IMR-90 (cell line): ENCODE results near the gene SYT17. TPM values are rescaled to one million over a fixed set of nuclear protein-coding genes. Genes with fewer than 3 reads are reported as not detected.

ENCODE experiments used
- ATAC-seq: fragments of 200-7000 bp; cut with Tn5 transposase; 2 replicates; pipeline ENCODE4 v1.9.1; 2020; ENCODE audit warnings: low read depth, mild to moderate bottlenecking, moderate library complexity
- BruUV-seq: library from RNA; stranded (reverse); fragments of 400-500 nt; replicated peaks from 2 replicates; lab custom pipeline; 2021; lab: Mats Ljungman, UMichigan
- CTCF ChIA-PET: fragments of 300-600 bp; formaldehyde crosslinking; extraction: SDS; loops from one replicate; lab custom pipeline; 2021; ENCODE audit warnings: antibody characterized with exemption; lab: Yijun Ruan, JAX
- POLR2A ChIA-PET: fragments of 300-600 bp; sonication (Branson Sonifier 250); formaldehyde crosslinking; loops from one replicate; lab custom pipeline; 2022; ENCODE audit warnings: antibody characterized with exemption; ENCODE audit not compliant: unreplicated experiment; lab: Charles Lee
- DNase-seq: peaks from one replicate; pipeline ENCODE4 v3.0.0; 2013
- H2AFZ ChIP-seq: replicated peaks from 2 replicates; pipeline ENCODE3; 2013; ENCODE audit warnings: low read length, mild to moderate bottlenecking; ENCODE audit not compliant: poor library complexity
- H2AK5ac ChIP-seq: 2 replicates; pipeline ENCODE4 v1.6.1; 2013; ENCODE audit warnings: low read depth, low read length, inconsistent platforms
- H2AK9ac ChIP-seq: replicated peaks from 2 replicates; pipeline ENCODE3; 2013; ENCODE audit warnings: mild to moderate bottlenecking, low read depth, low read length, moderate library complexity; ENCODE audit not compliant: poor library complexity
- H2BK120ac ChIP-seq: 2 replicates; pipeline ENCODE4 v1.6.1; 2013; ENCODE audit warnings: low read depth, low read length, inconsistent platforms
- H2BK15ac ChIP-seq: 3 replicates; pipeline ENCODE4 v1.6.1; 2013; ENCODE audit warnings: low read depth, low read length, inconsistent platforms
- H2BK20ac ChIP-seq: 2 replicates; pipeline ENCODE4 v1.6.1; 2013; ENCODE audit warnings: low read depth, mild to moderate bottlenecking, inconsistent platforms, low read length, moderate library complexity
- H2BK5ac ChIP-seq: 2 replicates; pipeline ENCODE4 v1.6.1; 2013; ENCODE audit warnings: mild to moderate bottlenecking, low read depth, low read length, inconsistent platforms; ENCODE audit not compliant: poor library complexity, severe bottlenecking
- H3K14ac ChIP-seq: replicated peaks from 2 replicates; pipeline ENCODE4 v1.6.1; 2013; ENCODE audit warnings: low read depth, low read length, inconsistent platforms
- H3K18ac ChIP-seq: 2 replicates; pipeline ENCODE4 v1.6.1; 2013; ENCODE audit warnings: low read depth, low read length, control low read depth
- H3K23ac ChIP-seq: 2 replicates; pipeline ENCODE4 v1.6.1; 2013; ENCODE audit warnings: low read depth, low read length, inconsistent platforms
- H3K27ac ChIP-seq: 2 replicates; pipeline ENCODE4 v1.5.1; 2013; ENCODE audit warnings: mild to moderate bottlenecking, control low read depth, low read length; ENCODE audit not compliant: insufficient read depth
- H3K27me3 ChIP-seq: 2 replicates; pipeline ENCODE4 v1.6.1; 2013; ENCODE audit warnings: low read length; ENCODE audit not compliant: control insufficient read depth, insufficient read depth
- H3K36me3 ChIP-seq: 2 replicates; pipeline ENCODE4 v1.6.1; 2013; ENCODE audit warnings: low read length, mixed read lengths; ENCODE audit not compliant: control insufficient read depth, insufficient read depth
- H3K4ac ChIP-seq: 2 replicates; pipeline ENCODE4 v1.6.1; 2013; ENCODE audit warnings: low read depth, low read length, inconsistent platforms
- H3K4me1 ChIP-seq: 2 replicates; pipeline ENCODE4 v1.6.1; 2013; ENCODE audit warnings: low read length, mixed read lengths; ENCODE audit not compliant: control insufficient read depth, insufficient read depth
- H3K4me2 ChIP-seq: 2 replicates; pipeline ENCODE4 v1.6.1; 2013; ENCODE audit warnings: low read depth, mild to moderate bottlenecking, control low read depth, low read length, moderate library complexity
- H3K4me3 ChIP-seq: 2 replicates; pipeline ENCODE4 v1.5.1; 2013; ENCODE audit warnings: low read depth, mild to moderate bottlenecking, control low read depth, low read length, moderate library complexity; ENCODE audit not compliant: insufficient read depth
- H3K56ac ChIP-seq: 2 replicates; pipeline ENCODE4 v1.6.1; 2013; ENCODE audit warnings: low read length, inconsistent platforms; ENCODE audit not compliant: insufficient read depth; ENCODE audit errors: extremely low read depth
- H3K79me1 ChIP-seq, 2 experiments: 2 replicates each; pipeline ENCODE4 v1.6.1; 2013; ENCODE audit warnings: low read length in 2 of 2, inconsistent platforms in 1 of 2, low read depth in 1 of 2
- H3K9ac ChIP-seq: 2 replicates; pipeline ENCODE4 v1.6.1; 2013; ENCODE audit warnings: low read depth, low read length, control low read depth
- H3K9me1 ChIP-seq: 2 replicates; pipeline ENCODE4 v1.6.1; 2013; ENCODE audit warnings: low read length, inconsistent platforms; ENCODE audit not compliant: insufficient read depth
- H3K9me3 ChIP-seq: 2 replicates; pipeline ENCODE4 v1.6.1; 2013; ENCODE audit warnings: low read length; ENCODE audit not compliant: control insufficient read depth, insufficient read depth
- H4K20me1 ChIP-seq: 2 replicates; pipeline ENCODE4 v1.6.1; 2013; ENCODE audit warnings: low read length, inconsistent platforms; ENCODE audit not compliant: insufficient read depth
- H4K5ac ChIP-seq: 2 replicates; pipeline ENCODE4 v1.6.1; 2013; ENCODE audit warnings: mild to moderate bottlenecking, low read depth, low read length, control low read depth
- H4K8ac ChIP-seq, 2 experiments: 2 replicates each; pipeline ENCODE4 v1.6.1; 2013; ENCODE audit warnings: low read depth in 2 of 2, low read length in 2 of 2, control low read depth in 1 of 2, inconsistent platforms in 1 of 2
- H4K91ac ChIP-seq: 2 replicates; pipeline ENCODE4 v1.6.1; 2013; ENCODE audit warnings: low read depth, low read length, inconsistent platforms; ENCODE audit not compliant: insufficient read depth
- BHLHE40 ChIP-seq: fragments of 150-350 bp; IDR thresholded peaks from 2 replicates; pipeline ENCODE4 v1.6.1; 2016; ENCODE audit warnings: mild to moderate bottlenecking, low read depth, low read length
- FOS ChIP-seq: fragments of 150-350 bp; IDR thresholded peaks from 2 replicates; pipeline ENCODE4 v1.6.1; 2016; ENCODE audit warnings: low read depth, low read length
- MAFK ChIP-seq: IDR thresholded peaks from 2 replicates; pipeline ENCODE4 v1.6.1; 2012; ENCODE audit warnings: low read depth, low read length, improper control_type of control experiment
- MAZ ChIP-seq: IDR thresholded peaks from 2 replicates; pipeline ENCODE4 v1.6.1; 2012; ENCODE audit warnings: low read depth, mild to moderate bottlenecking, low read length, improper control_type of control experiment, moderate library complexity, borderline replicate concordance
- MXI1 ChIP-seq: IDR thresholded peaks from 2 replicates; pipeline ENCODE4 v1.6.1; 2012; ENCODE audit warnings: low read depth, mild to moderate bottlenecking, low read length, moderate library complexity, borderline replicate concordance
- POLR2A ChIP-seq: IDR thresholded peaks from 2 replicates; pipeline ENCODE4 v1.6.1; 2012; ENCODE audit warnings: mild to moderate bottlenecking, low read depth, low read length
- RAD21 ChIP-seq: IDR thresholded peaks from 2 replicates; pipeline ENCODE4 v1.6.1; 2012; ENCODE audit warnings: low read length, improper control_type of control experiment
- RFX5 ChIP-seq: IDR thresholded peaks from 2 replicates; pipeline ENCODE4 v1.8.0; 2012; ENCODE audit warnings: low read depth, mild to moderate bottlenecking, low read length, moderate library complexity
- dilution Hi-C: fragments of 300-500 bp; cut with HindIII; formaldehyde crosslinking; loops from one replicate; pipeline ENCODE4 v1.14.3; 2018; ENCODE audit warnings: low sequenced_read_pairs; ENCODE audit not compliant: unreplicated experiment
- in situ Hi-C: fragments of 300-500 bp; cut with MboI; formaldehyde crosslinking; loops from 3 replicates; pipeline ENCODE4 v1.14.3; 2019; ENCODE audit warnings: low sequenced_read_pairs, inconsistent platforms, mixed read lengths
- intact Hi-C: fragments of 100-400 bp; cut with micrococcal nuclease; formaldehyde crosslinking; loops from 2 replicates; pipeline ENCODE4 v1.10.0; 2022
- polyA plus RNA-seq, 3 experiments: library from polyadenylated mRNA; depleted of rRNA; stranded (reverse); fragments of >200 nt; gene quantifications; 2 replicates each; pipeline ENCODE4 v1.2.3, GENCODE V29; 2012; ENCODE audit warnings: low replicate concordance in 1 of 3
- total RNA-seq: library from RNA; depleted of rRNA; stranded (reverse); fragments of >200 nt; gene quantifications from 2 replicates; pipeline ENCODE4 v1.2.3, GENCODE V29; 2012
- TF ChIP-seq, protein P1 (sequence below): conservative IDR thresholded peaks from 2 replicates; pipeline ENCODE4 v1.5.1; 2012; ENCODE audit warnings: mild to moderate bottlenecking, low read depth, low read length, improper control_type of control experiment
- TF ChIP-seq, protein P2 (sequence below): fragments of 150-350 bp; IDR thresholded peaks from 2 replicates; pipeline ENCODE4 v1.6.1; 2016; ENCODE audit warnings: low read depth, mild to moderate bottlenecking, low read length, moderate library complexity, borderline replicate concordance
- TF ChIP-seq, protein P3 (sequence below): fragments of 150-350 bp; IDR thresholded peaks from 2 replicates; pipeline ENCODE4 v1.6.1; 2017; ENCODE audit warnings: mild to moderate bottlenecking, antibody characterized with exemption, low read length, low read depth

The SYT17 gene
- total and polyA plus RNA-seq, 2 of the 4 experiments (the other 2 are of a cell fraction), result not detected

DNA sequence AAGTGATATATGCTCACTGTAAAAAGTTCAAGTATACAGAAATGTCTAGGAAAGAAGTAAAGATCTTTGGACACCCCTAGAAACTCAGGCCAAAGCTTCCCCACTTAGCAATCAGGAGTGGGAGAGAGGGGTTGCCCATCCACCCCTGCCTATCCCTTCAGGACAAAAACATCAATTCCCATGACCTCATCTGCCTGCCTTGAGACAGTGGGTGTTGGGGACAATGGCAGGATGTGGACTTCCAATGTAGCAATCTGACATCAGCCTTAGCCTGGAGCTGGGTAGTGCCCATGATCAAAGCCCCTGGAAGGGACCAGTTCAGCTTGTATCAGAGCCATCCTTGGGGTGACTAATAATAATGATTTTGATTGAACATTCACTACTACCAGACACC is 36.2 kb upstream of the SYT17 start:
- Histone ChIP-seq H3K4ac (peak overlapping the region; percentile 59), H3K56ac (no peak overlapping the region), H2BK15ac (peak overlapping the region; percentile 77; the same call in 1 of the 3 replicates), H3K27me3 (no peaks in the 10 kb centered on the region), H3K9ac (no peak overlapping the region), H2AK5ac (peak overlapping the region; percentile 88; the same call in 1 of the 2 replicates), H3K9me1 (peaks cover 28% of the 10 kb centered on the region), H2BK120ac (peak overlapping the region; percentile 70), H3K23ac (no peak overlapping the region; the same call in 1 of the 2 replicates), H3K14ac (peak overlapping the region; percentile 70), H3K9me3 (no peaks in the 10 kb centered on the region), H3K36me3 (no peaks in the 10 kb centered on the region), H3K18ac (0 out of 2 replicates have a peak overlapping the region, but pooled peaks have one; percentile 4), H4K20me1 (no peaks in the 10 kb centered on the region), H2AK9ac (peak overlapping the region; percentile 59), H2BK5ac (peak overlapping the region; percentile 10), H3K4me2 (no peak overlapping the region), H3K27ac (0 out of 2 replicates have a peak overlapping the region, but pooled peaks have one; percentile 8), H4K91ac (peak overlapping the region; percentile 46; the same call in 1 of the 2 replicates), H2AFZ (peak overlapping the region; percentile 52), H4K5ac (no peak overlapping the region), H4K8ac (peak overlapping the region; percentile 33 to 68; a peak in 2 of 4 replicates), H3K4me3 (no peak overlapping the region), H3K4me1 (peaks cover 30% of the 10 kb centered on the region), H3K79me1 (peaks cover 0 to 13% of the 10 kb centered on the region in 2 experiments; a peak in 2 of 4 replicates), H2BK20ac (peak overlapping the region; percentile 45)
- DNase-seq, result no peak
- ATAC-seq, result no peak
- TF ChIP-seq BHLHE40, result no peak
- TF ChIP-seq, protein P1, sequence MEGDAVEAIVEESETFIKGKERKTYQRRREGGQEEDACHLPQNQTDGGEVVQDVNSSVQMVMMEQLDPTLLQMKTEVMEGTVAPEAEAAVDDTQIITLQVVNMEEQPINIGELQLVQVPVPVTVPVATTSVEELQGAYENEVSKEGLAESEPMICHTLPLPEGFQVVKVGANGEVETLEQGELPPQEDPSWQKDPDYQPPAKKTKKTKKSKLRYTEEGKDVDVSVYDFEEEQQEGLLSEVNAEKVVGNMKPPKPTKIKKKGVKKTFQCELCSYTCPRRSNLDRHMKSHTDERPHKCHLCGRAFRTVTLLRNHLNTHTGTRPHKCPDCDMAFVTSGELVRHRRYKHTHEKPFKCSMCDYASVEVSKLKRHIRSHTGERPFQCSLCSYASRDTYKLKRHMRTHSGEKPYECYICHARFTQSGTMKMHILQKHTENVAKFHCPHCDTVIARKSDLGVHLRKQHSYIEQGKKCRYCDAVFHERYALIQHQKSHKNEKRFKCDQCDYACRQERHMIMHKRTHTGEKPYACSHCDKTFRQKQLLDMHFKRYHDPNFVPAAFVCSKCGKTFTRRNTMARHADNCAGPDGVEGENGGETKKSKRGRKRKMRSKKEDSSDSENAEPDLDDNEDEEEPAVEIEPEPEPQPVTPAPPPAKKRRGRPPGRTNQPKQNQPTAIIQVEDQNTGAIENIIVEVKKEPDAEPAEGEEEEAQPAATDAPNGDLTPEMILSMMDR, result no peak
- no peak for TF ChIP-seq MXI1
- no peak for TF ChIP-seq FOS
- no peak for TF ChIP-seq MAFK
- TF ChIP-seq POLR2A, result no peak
- no peak for TF ChIP-seq RAD21
- no peak for TF ChIP-seq RFX5
- TF ChIP-seq, protein P2, sequence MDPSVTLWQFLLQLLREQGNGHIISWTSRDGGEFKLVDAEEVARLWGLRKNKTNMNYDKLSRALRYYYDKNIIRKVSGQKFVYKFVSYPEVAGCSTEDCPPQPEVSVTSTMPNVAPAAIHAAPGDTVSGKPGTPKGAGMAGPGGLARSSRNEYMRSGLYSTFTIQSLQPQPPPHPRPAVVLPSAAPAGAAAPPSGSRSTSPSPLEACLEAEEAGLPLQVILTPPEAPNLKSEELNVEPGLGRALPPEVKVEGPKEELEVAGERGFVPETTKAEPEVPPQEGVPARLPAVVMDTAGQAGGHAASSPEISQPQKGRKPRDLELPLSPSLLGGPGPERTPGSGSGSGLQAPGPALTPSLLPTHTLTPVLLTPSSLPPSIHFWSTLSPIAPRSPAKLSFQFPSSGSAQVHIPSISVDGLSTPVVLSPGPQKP, result no peak
- TF ChIP-seq, protein P3, sequence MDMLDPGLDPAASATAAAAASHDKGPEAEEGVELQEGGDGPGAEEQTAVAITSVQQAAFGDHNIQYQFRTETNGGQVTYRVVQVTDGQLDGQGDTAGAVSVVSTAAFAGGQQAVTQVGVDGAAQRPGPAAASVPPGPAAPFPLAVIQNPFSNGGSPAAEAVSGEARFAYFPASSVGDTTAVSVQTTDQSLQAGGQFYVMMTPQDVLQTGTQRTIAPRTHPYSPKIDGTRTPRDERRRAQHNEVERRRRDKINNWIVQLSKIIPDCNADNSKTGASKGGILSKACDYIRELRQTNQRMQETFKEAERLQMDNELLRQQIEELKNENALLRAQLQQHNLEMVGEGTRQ, result no peak
- TF ChIP-seq MAZ, result no peak
- intact Hi-C loops (no loop called here), dilution Hi-C loops (no loop called here), in situ Hi-C loops (no loop called here)
- POLR2A ChIA-PET, result no interaction called here
- CTCF ChIA-PET, result interaction anchor here (1.0 to 1.8 kb wide), 4 partner anchors 17 to 48 kb away, joined by 3 to 6 read pairs (median 3); no protein-coding TSS in a partner anchor
- no TSS peak for BruUV-seq
